SH-SY5Y (cell line): ENCODE results near the gene TBL1X.

Experiments used
- GATA2 ChIP-seq: IDR thresholded peaks from 2 replicates; pipeline ENCODE4 v1.6.1; 2011; ENCODE audit warnings: mild to moderate bottlenecking, low read depth, low read length
- GATA3 ChIP-seq: IDR thresholded peaks from 2 replicates; pipeline ENCODE4 v1.6.1; 2011; ENCODE audit warnings: low read depth, mild to moderate bottlenecking, low read length, moderate library complexity

DNA sequence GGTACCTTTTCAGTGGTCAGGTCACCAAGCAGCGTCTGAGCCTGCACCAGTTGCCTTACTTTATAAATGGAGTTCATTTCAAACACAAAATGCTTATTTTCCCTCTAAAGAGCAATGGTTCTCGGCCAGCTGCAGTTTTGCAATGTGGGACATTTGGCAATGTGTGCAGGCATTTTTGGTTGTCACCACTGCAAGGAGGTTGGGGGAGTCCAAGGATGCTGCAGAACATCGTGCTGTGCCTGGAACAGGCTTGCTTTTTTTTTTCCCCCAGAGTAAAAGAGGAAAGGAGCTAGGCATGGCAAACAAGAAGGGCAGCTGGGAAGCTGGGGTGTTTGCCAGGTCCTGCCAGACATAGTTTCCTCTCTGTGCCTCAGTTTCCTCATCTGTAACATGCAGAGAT lies 185.2 kb downstream of the TBL1X start:
- no peak for TF ChIP-seq GATA2
- no peak for TF ChIP-seq GATA3
